Upper lobe of left lung (tissue), 4 donors: Measurements from ENCODE around the gene INTS12.

ENCODE experiments used
- CTCF ChIP-seq, 6 experiments: fragments of 450-650 bp in 4 of 6; fragments of 200-600 bp in 2 of 6; sonication (generic) in 2 of 6; IDR thresholded peaks; one replicate each; pipeline ENCODE4 v1.5.1; 2016 to 2019; ENCODE audit warnings: antibody characterized with exemption in 6 of 6
- POLR2A ChIP-seq, 4 donors: fragments of 450-650 bp; IDR thresholded peaks; one replicate each; pipeline ENCODE4 v1.5.1; 2016 to 2017; ENCODE audit warnings: antibody characterized with exemption in 4 of 4, mild to moderate bottlenecking in 2 of 4
- POLR2AphosphoS5 ChIP-seq, 2 donors: sonication (generic); formaldehyde crosslinking; IDR thresholded peaks; one replicate each; pipeline ENCODE4 v1.5.1; 2017; ENCODE audit warnings: antibody characterized with exemption in 2 of 2

- TF ChIP-seq CTCF (IDR thresholded peaks at IDR 0.05) (no peak), POLR2A (IDR thresholded peaks at IDR 0.05) (no peak), POLR2AphosphoS5 (IDR thresholded peaks at IDR 0.05) (no peak)
These were observed 70.9 kb downstream of the INTS12 start for GRCh38 chr4:105637408-105638176.
